HG03045 (cell line): Measurements from ENCODE around the gene NKX6-2.

Source experiments
- ATAC-seq: cut with Tn5 transposase; IDR thresholded peaks from one replicate; pipeline ENCODE4 v1.9.1; 2021; ENCODE audit warnings: mild to moderate bottlenecking, moderate library complexity; ENCODE audit not compliant: unreplicated experiment

NKX6-2 gene

GRCh38 chr10:132813560-132814468, 27.9 kb upstream of the NKX6-2 start:
- no peak for ATAC-seq

DNA sequence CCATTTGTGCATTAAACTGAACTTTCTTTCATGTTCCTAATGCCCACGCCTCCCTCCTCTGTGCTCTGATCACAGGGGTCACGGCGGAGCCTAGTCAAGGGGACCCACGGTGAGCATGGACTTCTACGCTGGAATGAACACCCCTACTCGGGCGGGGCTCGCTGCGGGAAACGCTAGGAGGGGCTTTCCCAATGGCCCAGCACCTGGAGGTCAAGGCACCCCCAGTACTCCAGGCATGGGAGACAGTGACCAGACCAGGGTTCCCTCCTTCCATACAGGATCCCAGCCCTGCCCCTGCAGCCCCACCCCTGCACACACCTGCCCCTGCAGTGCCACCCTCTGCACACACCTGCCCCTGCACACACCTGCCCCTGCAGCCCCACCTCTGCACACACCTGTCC, 27.1 kb upstream of the NKX6-2 start:
- ATAC-seq, result no peak

- no peak for ATAC-seq
Observed at GRCh38 chr10:132812520-132812919, 26.6 kb upstream of the NKX6-2 start.

DNA sequence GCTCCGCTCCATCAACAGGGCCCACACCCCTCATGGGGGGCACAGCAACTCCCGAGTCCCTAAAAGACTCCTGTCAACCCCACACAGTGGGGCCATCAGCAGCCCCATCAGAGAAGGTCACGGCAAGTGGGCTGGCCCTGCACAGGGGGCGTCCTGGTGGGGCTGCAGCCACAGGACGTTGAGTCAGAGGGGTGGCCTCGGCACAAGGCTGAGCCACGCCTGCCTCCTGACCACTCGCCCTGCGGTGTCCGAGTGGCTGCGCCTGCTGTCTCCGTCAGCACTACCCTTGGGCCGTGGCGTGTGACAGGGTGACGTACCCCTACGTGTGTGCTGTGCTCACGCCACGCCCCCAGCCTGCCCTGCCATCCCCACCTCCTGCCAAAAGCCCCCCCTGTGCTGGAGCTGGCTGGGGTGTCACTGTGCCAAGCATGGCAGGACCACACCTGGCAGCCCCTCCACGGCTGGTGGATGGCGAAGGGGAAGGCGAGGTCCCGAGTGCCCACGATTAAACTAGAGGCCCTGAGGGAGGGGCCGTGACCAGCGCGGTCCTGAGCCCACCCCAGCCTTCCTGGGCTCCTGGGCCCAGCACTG, 26.0 kb upstream of the NKX6-2 start:
- ATAC-seq, result no peak

DNA sequence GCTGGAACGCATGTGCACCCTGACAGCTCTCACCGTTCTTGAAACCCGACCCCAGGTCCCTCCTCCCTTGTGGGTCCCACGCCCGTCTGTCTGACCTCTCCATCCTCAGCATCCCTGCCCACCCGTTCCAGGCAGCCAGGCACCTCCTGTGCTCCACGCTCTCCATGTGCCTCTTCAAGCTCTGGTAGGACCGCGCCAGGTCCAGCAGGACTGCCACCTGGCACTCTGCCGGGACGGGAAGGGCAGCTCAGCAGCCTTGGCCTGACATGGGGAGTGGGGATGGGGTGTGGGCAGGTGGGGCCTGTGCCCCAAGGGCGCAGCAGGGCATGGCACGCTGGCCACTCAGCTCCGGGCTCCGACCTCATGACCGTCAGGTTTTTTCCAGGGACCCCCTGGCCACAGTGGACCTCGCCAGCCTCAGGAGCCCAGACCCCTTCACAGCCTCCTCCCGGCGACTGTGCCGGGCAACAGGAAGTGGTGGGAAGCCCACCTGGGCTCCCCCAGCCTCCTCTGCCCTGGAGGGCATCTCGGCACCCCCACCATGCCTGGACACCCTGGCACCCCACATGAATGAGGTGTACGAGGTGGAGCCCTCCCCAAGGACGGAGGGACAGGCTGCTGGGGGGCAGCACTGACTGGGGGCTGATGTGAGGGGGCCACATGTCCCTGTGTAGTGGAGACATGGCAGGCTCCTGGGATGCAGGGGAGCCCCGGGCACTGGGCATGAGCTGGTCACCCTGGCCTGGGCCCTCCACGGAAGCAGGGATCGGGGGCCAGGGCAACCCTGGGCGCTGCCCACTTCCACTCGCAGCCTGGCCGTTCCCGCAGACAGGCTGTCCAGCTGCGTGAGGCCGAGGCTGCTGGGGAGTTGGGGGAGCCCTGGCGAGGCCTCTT, 25.1 kb upstream of the NKX6-2 start:
- ATAC-seq, result no peak

GRCh38 chr10:132810141-132810806, 24.3 kb upstream of the NKX6-2 start:
- no peak for ATAC-seq

DNA sequence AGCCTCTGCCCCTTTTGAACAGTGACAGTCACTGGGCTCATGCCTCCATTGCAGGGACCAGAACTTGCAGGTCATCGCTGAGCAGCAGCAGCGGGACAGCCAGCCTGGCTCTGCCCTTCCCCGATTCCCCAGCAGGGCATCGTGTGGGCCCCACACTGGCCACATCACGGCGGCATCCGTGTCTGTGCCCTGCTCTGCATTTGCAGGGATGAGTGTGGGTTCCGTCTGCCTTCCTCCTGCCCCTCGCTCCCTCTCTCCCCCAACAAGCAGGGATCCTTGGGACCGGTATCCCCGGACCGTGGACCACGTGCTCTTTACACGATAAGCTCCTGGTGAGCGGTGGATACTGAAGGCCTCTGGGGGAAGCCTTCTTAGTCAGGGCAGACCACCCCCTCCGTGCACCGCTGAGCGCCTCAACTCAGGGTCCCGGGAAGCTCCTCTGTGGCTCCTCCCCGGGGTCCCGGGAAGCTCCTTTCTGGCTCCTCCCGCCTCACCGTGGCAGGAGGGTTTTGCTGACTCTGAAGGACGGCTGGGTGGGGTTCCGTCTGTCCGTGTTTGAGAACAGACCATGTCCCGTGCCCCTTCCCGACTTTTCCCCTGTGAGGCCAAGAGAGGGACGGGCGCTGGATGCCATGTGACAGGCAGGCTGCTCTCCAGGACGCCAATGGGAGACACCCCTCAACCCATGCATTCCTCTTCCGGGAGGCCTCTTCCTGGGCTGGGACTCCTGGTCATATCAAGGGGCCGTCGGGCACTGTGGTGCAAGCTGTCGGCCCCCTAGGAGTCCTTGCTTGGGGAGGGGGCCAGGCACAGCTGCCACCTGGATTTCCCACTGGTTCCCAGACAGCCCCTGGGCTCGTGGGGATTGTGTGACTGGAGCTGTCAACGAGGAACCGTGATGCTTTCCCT, 23.5 kb upstream of the NKX6-2 start:
- ATAC-seq, result no peak

- ATAC-seq, result no peak
Observed at GRCh38 chr10:132808383-132809231, 22.7 kb upstream of the NKX6-2 start.

GRCh38 chr10:132807621-132808049, 21.7 kb upstream of the NKX6-2 start:
- no peak for ATAC-seq

- ATAC-seq, result no peak
Observed at GRCh38 chr10:132806561-132807003, 20.6 kb upstream of the NKX6-2 start.

GRCh38 chr10:132806110-132806509, 20.2 kb upstream of the NKX6-2 start:
- no peak for ATAC-seq

DNA sequence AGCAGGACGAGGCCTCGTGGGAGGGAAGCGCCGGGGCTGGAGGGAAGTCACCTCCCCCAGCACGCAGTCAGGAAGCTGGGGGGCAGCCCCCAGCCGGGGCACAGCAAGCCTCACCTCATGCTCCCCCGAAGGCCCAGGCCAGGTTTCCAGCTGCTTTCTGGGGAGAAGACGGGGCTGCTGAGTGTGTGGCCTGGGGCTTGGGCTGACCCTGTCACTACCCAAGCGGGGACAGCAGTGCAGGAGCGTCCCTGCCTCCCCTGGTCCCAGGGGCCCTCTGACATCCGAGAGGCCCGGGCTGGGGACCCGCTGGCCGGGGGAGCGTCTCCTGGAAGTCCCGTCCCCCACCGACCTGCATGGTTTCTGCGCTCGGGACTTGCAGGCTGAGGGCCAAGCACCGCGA, 19.7 kb upstream of the NKX6-2 start:
- no peak for ATAC-seq

- no peak for ATAC-seq
Observed at GRCh38 chr10:132804785-132805426, 19.0 kb upstream of the NKX6-2 start.

DNA sequence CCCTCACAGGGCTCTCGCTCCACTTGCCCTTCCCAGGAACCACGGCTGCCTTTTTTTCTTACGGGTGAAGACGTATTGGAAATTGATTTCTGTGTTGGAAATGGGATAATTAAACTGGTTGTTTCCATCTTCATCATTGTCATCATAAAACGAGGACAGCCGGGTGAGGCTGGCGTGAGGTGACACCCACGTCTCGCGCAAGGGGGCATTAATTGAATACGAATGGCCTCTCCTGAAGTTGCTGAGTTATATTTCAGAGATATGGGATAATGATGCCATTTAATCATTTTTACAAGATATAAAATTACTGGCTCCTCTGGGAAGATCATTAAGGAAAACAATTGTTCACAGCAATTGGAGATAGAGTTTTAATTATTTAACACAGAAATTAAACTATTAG, 18.3 kb upstream of the NKX6-2 start:
- ATAC-seq, result no peak

DNA sequence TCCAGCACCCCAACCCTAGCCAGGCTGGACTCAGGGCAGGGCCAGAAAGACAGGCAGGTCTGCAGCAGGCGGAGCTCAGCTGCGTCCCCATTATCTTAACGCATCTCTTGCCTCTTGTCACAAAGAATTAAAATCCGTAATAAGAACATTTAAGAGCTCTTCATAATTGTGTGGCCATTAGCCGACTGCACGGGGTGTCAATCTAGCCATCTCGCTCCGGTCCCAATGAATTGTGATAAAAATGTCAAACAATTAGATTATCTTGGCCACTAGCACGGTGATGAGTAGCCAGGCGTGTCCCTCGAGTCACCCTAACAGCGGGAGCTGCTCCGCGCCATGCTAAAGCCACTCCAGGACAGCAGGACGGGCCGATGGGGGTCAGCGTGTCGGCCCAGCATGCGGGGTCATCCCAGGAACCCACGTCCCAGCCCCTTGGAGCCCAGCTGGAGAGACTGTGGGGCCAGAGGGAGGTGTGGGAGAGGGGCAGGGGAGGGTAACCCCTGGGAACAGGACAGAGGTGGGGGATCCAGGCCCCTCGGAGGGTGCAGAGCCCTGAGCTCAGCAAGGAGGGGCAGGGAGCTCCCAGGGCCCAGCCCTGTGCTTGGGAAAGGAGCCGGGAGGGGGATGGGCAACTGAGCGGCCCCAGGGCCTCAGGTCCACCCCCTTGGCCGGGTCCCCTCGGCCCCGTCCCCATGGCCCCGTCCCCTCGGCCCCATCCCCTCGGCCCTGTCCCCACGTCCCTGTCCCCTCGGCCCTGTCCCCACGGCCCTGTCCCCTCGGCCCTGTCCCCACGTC, 17.7 kb upstream of the NKX6-2 start:
- ATAC-seq, result no peak

DNA sequence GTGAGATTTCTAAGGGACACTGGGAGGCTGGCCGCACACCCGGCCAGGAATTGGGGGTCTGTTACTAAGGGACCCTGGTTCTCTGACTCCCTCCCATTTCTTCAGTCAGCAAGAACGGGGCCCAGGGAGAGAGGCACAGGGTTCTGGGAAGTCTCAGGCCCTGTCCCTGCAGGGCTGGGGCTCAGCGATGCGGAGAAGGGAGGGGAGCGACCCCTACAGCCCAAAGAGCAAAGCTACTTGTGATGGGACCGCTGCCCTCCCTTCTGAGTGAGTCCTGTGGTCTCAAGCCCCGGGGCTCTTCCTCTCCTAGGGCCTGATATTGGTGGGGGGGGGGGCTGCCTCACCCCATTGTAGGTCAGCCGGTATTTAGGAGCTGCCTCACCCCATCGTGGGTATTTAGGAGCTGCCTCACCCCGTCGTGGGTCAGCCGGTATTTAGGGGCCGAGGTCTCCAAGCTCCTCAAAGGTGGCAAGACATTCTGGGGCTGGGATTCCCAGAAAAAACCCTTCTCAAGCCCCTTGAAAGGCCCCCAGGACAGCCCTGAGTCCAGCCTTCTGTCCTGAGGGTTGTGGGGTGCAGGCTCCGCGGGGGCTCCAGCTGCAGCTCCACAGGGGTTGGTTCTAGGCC, 16.9 kb upstream of the NKX6-2 start:
- no peak for ATAC-seq

DNA sequence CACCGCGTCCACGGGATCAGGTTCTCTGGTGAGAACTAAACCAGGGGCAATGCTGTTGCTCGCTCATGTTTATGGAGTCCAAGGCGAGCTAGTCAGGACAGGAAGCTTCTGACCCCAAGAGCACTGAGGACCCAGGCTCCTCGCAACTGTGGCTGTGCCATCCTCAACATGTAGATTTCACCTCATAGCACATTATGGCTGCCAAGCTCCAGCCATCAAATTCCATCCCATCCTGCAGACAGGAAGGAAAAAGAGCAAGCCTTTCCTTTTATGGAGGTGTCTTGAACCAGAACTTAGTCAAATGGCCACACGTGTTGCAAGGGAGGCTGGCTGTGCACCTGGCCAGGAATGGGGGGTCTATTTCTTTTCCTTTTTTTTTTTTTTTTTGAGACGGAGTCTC, 16.1 kb upstream of the NKX6-2 start:
- ATAC-seq, result no peak
